GM20431 (cell line): Measurements from ENCODE around the gene RNF138.

ENCODE experiments used
- in situ Hi-C: fragments of 300-500 bp; cut with MseI, MboI; formaldehyde crosslinking; loops from one replicate; pipeline ENCODE4 v1.15.0; 2020; ENCODE audit warnings: low sequenced_read_pairs; ENCODE audit not compliant: unreplicated experiment

RNF138 gene

DNA sequence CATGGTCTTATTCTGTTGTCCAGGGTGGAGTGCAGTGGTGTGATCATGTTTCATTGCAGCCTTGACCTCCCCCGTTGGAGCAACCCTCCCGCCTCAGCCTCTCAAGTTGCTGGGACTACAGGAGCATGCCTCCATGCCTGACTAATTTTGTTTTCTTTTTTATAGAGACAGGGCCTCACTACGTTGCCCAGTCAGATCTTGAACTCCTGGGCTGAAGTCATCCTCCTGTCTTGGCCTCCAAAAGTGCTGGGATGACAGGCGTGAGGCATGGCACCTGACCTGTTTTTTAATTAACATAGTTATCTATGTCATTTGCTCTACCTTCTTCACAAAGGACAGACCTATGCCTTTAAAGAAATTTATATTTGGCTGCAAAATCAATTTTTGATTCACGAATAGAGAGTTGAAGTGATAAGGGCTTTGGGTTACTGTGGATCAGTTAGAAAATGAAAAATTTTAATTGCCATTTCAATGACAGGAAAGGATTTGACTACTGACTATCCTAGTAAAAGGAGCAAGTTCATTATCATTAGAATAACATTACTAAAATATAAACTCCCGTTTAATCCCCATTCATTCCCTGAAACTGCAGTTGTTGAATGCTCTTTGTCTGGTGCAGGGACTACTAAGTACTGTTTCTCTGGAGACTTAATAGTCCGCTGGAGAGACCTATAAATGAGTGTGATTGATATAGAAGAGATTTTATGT, 3.7 kb downstream of the RNF138 start:
- in situ Hi-C loops: no loop called here

- in situ Hi-C loops: no loop called here
These were observed 4.2 kb downstream of the RNF138 start for GRCh38 chr18:32095900-32096229.

- in situ Hi-C loops: no loop called here
These were observed 5.3 kb downstream of the RNF138 start for GRCh38 chr18:32096946-32097345.

DNA sequence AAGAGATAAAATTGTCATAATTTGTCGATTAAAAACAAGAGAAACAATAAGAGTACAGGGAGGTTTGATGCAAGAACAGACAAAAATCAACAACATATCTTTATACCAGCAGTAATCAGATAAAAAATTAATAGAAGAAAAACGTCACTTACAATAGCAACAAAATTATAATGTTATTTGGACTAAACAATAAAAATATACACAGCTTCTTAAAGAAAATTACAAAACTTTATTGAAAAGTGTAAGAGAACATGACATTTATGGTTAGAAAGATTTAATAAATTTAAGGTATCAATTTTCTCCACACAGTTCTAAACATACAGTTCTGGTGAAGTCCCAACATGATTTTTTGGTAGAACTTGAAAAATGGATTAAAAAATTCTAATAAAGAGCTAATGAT, 12.8 kb downstream of the RNF138 start:
- in situ Hi-C loops: no loop called here

DNA sequence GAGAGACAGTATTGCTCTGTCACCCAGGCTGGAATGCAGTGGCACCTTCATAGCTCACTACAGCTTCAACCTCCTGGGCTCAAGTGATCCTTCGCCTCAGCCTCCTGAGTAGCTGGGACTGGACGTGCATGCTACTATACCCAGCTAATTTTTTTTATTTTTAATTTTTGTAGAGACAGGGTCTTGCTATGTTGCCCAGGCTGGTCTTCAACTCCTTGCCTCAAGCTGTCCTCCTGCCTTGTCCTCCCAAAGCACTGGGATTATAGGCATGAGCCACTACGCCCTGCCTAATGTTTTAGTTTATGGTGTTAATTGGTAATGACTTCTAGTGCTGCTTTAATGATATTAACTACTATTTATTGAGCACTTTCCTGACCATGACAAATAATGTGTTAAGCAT, 18.3 kb downstream of the RNF138 start:
- in situ Hi-C loops: no loop called here

DNA sequence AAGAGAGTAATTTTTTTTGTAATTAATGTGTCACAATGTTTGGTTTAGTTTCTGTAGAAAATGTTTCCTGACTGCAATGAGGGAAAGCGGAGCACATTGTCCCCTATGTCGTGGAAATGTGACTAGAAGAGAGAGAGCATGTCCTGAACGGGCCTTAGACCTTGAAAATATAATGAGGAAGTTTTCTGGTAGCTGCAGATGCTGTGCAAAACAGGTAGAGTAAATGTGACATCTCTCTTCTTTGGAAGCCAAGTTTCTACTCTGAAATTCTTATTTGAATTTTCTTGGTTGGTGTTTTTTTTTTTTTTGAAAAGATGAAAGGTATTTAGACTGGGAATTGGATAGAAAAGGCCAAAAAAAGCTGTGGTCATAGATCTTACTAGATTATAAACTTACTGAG, 20.0 kb downstream of the RNF138 start:
- in situ Hi-C loops: no loop called here

- in situ Hi-C loops: no loop called here
These were observed 21.2 kb downstream of the RNF138 start for GRCh38 chr18:32112826-32113225.

DNA sequence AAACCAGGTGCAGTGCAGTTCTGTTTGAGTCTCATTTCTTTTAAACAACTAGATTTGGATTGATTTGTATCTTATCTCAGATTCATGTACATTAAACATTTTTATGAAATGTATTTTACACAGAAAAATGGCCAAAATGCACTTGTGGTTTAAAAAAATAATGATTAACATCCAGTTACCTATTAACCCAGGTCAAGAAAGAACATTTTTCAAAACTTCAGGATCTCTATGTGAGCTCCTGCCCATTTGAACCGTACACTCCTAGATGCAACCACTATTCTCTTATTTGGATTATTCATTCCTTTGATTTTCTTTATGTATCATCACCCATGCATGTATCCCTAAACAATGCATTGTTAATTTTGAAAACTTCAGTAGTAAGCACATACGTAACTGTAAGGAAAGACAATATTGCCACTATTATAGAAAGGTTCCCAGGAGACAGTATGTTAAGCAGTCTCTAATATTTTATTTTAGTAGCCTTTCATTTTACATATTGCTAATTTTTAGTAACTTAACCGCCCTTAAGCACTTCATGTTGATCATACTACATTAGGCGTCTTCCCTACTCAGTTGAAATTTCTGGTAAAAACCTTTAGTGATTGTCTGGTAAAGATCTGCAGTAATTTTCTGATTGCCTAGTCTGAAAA, 22.7 kb downstream of the RNF138 start:
- in situ Hi-C loops: no loop called here

DNA sequence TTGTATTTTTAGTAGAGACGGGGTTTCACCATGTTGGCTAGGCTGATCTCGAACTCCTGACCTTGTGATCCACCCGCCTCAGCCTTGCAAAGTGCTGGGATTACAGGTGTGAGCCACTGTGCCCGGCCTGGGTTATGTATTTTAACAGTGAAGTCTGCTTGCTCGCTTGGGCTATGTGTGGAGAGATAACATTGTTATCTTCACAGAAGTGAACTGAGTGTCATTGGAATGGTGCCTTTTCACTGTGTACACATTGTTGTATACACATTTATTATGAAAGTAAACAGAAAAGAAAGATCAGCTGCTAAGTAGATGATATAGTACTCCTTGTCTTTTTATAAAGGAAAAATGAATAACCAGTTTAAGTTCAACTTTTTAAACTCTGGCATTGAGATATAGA, 30.4 kb downstream of the RNF138 start:
- in situ Hi-C loops: no loop called here

GRCh38 chr18:32126538-32126937, 34.9 kb downstream of the RNF138 start:
- in situ Hi-C loops: no loop called here

DNA sequence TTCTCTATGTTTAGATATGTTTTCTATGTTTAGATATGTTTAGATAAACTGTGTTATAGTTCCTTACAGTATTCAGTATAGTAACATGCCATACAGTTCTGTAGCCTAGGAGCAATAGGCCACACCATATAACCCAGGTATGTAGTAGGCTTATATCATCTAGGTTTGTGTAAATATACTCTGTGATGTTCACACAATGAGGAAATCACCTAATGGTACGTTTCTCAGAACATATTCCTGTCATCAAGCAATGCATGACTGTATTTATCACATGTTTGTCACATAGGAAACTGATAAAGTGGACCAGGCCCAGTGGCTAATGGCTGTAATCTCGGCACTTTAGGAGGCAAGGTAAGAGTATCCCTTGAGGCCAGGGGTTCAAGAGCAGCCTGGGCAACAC, 44.0 kb downstream of the RNF138 start:
- in situ Hi-C loops: no loop called here

DNA sequence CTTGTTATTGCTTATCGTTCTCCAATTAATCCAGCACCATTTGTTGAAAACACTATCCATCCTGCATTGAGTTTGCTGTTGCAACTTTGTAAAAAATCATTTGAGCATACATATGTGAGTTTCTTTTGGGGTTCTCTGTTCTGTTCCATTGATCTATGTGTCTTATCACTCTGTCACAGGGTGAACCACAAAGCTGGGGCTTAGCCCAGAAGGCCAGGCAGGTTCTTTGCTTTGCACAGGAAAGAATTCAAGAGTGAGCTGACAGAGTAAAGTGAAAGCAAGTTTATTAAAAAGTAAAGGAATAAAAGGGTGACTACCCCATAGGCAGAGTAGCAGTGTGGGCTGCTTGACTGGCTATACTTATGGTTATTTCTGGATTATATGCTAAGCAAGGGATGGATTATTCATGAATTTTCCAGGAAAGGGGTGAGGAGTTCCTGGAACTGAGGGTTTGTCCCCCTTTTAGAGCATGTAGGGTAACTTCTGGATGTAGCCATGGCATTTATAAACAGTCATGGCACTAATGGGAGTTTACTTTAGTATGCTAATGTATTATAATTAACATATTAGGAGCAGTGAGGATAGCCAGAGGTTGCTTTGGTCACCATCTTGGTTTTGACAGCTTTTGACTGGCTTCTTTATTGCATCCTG, 46.8 kb downstream of the RNF138 start:
- in situ Hi-C loops: no loop called here

GRCh38 chr18:32139835-32140283, 48.2 kb downstream of the RNF138 start:
- in situ Hi-C loops: no loop called here

- in situ Hi-C loops: no loop called here
These were observed 56.7 kb downstream of the RNF138 start for GRCh38 chr18:32148185-32148870.

DNA sequence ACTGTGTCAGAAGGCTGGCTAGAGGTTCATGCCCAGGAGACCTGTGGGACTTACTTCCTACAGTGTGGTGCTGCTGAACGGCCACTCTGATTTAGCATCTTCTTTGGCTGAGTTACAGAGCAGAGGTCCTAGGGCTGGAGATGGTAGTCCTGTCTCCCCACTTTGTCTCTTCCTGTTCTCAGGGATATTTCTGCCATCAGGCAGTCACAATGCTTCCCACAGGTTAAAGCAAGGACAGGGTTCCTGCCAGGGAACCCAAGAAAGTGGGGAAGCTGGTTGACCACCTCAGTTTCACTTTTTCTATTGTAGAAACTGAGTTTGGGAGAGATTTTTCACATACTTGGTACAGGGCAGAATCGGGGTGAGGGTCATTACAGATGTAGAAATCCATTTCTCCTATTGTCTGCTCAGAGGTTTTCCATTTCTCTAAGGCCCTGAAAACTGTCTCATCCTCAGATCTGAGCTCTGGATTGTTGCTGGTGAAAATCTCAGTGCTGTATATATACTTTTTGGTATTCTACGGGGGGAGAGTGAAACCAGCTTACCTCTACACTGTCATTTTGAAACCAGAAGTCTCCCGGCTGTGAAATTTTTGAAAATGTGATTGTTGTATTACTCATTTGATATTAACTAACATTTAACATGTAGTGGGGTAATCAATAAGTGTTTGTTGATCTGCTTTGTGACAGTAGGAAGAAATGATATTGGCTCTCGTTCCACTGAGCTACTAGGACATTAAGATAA, 61.2 kb downstream of the RNF138 start:
- in situ Hi-C loops: loop anchor here (10.0 kb wide), 1 partner anchor 402 kb away; no protein-coding TSS in a partner anchor

DNA sequence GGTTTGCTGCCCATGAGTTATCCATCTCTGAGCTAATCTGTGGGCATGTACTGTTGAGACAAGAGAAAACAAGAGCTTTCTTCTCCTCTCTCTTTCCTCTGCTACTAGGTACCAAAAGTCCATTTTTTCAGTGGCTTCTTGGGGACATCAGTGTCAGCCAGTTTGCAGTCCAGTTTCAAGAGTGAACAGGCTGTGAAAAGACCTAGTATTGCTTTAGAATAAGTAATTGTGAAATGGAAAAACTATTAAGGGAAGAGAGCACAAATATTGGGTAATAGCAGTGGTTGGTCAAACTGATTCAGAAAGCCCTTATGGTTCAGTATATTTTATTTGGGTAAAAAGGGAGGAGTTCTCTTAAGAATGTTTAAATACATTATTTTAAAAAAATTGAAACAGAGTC, 65.2 kb downstream of the RNF138 start:
- in situ Hi-C loops: loop anchor here (10.0 kb wide), 1 partner anchor 398 kb away; no protein-coding TSS in a partner anchor

- in situ Hi-C loops: loop anchor here (10.0 kb wide), 1 partner anchor 397 kb away; no protein-coding TSS in a partner anchor
These were observed 65.9 kb downstream of the RNF138 start for GRCh38 chr18:32157580-32157979.

DNA sequence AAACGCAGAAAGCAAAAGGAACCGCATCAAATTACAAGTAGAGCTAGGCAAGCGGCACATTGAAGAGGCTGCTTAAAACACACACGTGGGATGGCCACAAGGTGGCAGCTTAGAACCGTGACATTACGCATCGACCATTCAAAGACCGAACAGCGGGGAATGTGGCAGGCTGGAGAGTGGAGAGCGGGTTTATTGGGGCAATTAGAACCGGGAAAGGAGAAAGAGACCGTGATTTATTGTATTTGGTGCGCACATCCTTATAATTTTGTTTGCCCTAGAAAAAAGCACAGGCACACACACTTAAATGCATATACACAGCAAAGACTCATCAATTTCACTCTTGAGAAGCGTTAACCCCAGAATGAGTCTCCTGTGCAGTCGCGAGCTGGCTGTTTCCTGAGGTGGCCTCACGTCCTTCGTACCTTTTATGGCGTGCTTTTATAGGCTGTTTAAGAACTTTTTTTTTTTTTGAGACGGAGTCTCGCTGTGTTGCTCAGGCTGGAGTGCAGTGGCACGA, 66.5 kb downstream of the RNF138 start:
- in situ Hi-C loops: loop anchor here (10.0 kb wide), 1 partner anchor 397 kb away; no protein-coding TSS in a partner anchor

- in situ Hi-C loops: loop anchor here (10.0 kb wide), 1 partner anchor 396 kb away; no protein-coding TSS in a partner anchor
These were observed 67.0 kb downstream of the RNF138 start for GRCh38 chr18:32158631-32159030.

- in situ Hi-C loops: no loop called here
These were observed 68.9 kb downstream of the RNF138 start for GRCh38 chr18:32160547-32160946.
